H1 (cell line): ENCODE data around the gene CACNA1E. TPM values are rescaled to one million over a fixed set of nuclear protein-coding genes. Genes with fewer than 3 reads are reported as not detected.

Experiments used
- CTCF ChIA-PET: fragments of 300-600 bp; sonication (Branson Sonifier 250); formaldehyde crosslinking; loops from one replicate; lab custom pipeline; 2021; ENCODE audit not compliant: partially characterized antibody; lab: Charles Lee
- POLR2A ChIA-PET: fragments of 300-600 bp; sonication (Branson Sonifier 250); formaldehyde crosslinking; loops from one replicate; lab custom pipeline; 2021; ENCODE audit warnings: inconsistent platforms; ENCODE audit not compliant: partially characterized antibody; lab: Charles Lee
- DNase-seq, 2 experiments: peaks; one replicate each; pipeline versions ENCODE4 v3.0.0 to v3.0.0-alpha.2; 2010 to 2022; ENCODE audit warnings: low spot score in 2 of 2, low read depth in 1 of 2, mixed read lengths in 1 of 2
- FAIRE-seq: peaks from 2 replicates; lab custom pipeline; 2011; peaks lifted over from hg19 to GRCh38; lab: Jason Lieb, UNC
- H2AFZ ChIP-seq: 2 replicates; pipeline ENCODE4 v1.8.1; 2012; ENCODE audit warnings: low read length, inconsistent platforms
- H2AK5ac ChIP-seq: 2 replicates; pipeline ENCODE4 v1.6.1; 2013; ENCODE audit warnings: low read depth, low read length
- H2BK120ac ChIP-seq: replicated peaks from 2 replicates; pipeline ENCODE3; 2013; ENCODE audit warnings: low read depth, low read length, inconsistent platforms
- H2BK12ac ChIP-seq: 2 replicates; pipeline ENCODE4 v1.6.1; 2013; ENCODE audit warnings: low read depth, low read length
- H2BK15ac ChIP-seq: 2 replicates; pipeline ENCODE4 v1.6.1; 2013; ENCODE audit warnings: low read length
- H2BK20ac ChIP-seq: 2 replicates; pipeline ENCODE4 v1.6.1; 2013; ENCODE audit warnings: low read length
- H2BK5ac ChIP-seq: 2 replicates; pipeline ENCODE4 v1.6.1; 2013; ENCODE audit warnings: low read depth, low read length
- H3K14ac ChIP-seq: 2 replicates; pipeline ENCODE4 v1.6.1; 2013; ENCODE audit warnings: inconsistent platforms; ENCODE audit not compliant: insufficient read length
- H3K18ac ChIP-seq: 2 replicates; pipeline ENCODE4 v1.6.1; 2013; ENCODE audit warnings: low read length; ENCODE audit errors: extremely low read depth
- H3K23ac ChIP-seq: 2 replicates; pipeline ENCODE4 v1.6.1; 2013; ENCODE audit warnings: inconsistent platforms; ENCODE audit not compliant: insufficient read length
- H3K23me2 ChIP-seq: 2 replicates; pipeline ENCODE4 v1.6.1; 2013; ENCODE audit warnings: low read depth, low read length
- H3K27ac ChIP-seq: 2 replicates; pipeline ENCODE4 v1.6.1; 2011; ENCODE audit warnings: low read depth, low read length, inconsistent platforms
- H3K27me3 ChIP-seq, 4 experiments: replicated peaks in 1 of 4; 1 replicate in 1 of 4; 2 replicates in 3 of 4; pipeline versions ENCODE4 v1.6.1 to v1.8.1; 2011 to 2013; ENCODE audit warnings: low read length in 3 of 4, mild to moderate bottlenecking in 3 of 4, inconsistent platforms in 2 of 4, mixed read lengths in 2 of 4, moderate library complexity in 1 of 4; ENCODE audit not compliant: control insufficient read depth in 3 of 4, insufficient read depth in 3 of 4; ENCODE audit errors: extremely low read depth in 1 of 4
- H3K36me3 ChIP-seq, 4 experiments: 2 replicates each; pipeline versions ENCODE4 v1.6.1 to v1.8.1; 2011 to 2013; ENCODE audit warnings: mild to moderate bottlenecking in 4 of 4, low read length in 3 of 4, moderate library complexity in 2 of 4, control low read depth in 1 of 4, inconsistent platforms in 1 of 4; ENCODE audit not compliant: insufficient read depth in 4 of 4, control insufficient read depth in 2 of 4
- H3K4ac ChIP-seq: replicated peaks from 2 replicates; pipeline ENCODE3; 2013; ENCODE audit warnings: low read length, low read depth, mixed read lengths, inconsistent platforms; ENCODE audit not compliant: insufficient read length
- H3K4me1 ChIP-seq, 4 experiments: replicated peaks in 1 of 4; 1 replicate in 1 of 4; 2 replicates in 3 of 4; pipeline versions ENCODE4 v1.6.1 to v1.8.1; 2011 to 2013; ENCODE audit warnings: low read length in 3 of 4, inconsistent platforms in 2 of 4, mixed read lengths in 1 of 4; ENCODE audit not compliant: insufficient read depth in 4 of 4, control insufficient read depth in 3 of 4
- H3K4me2 ChIP-seq, 2 experiments: 2 replicates each; pipeline versions ENCODE4 v1.6.1 to v1.8.1; 2011 to 2013; ENCODE audit warnings: low read depth in 2 of 2, low read length in 2 of 2, control low read depth in 1 of 2, inconsistent platforms in 1 of 2, mild to moderate bottlenecking in 1 of 2; ENCODE audit not compliant: insufficient read depth in 1 of 2
- H3K4me3 ChIP-seq, 4 experiments: fragments of 200-600, 300-600 bp in 1 of 4; sonication (generic), shearing (Covaris generic), sonication (Bioruptor Twin) in 1 of 4; 2 replicates each; pipeline versions ENCODE4 v1.5.1 to v1.8.1; 2011 to 2016; ENCODE audit warnings: low read length in 4 of 4, low read depth in 3 of 4, control low read depth in 2 of 4, inconsistent platforms in 2 of 4, mild to moderate bottlenecking in 2 of 4, mixed read lengths in 1 of 4, moderate library complexity in 1 of 4; ENCODE audit not compliant: insufficient read depth in 2 of 4; ENCODE audit errors: extremely low read depth in 1 of 4
- H3K56ac ChIP-seq: replicated peaks from 2 replicates; pipeline ENCODE3; 2013; ENCODE audit warnings: low read depth, mild to moderate bottlenecking, mixed read lengths, low read length, inconsistent platforms; ENCODE audit not compliant: insufficient read length
- H3K79me1 ChIP-seq: 2 replicates; pipeline ENCODE4 v1.6.1; 2013; ENCODE audit warnings: low read depth, low read length, control low read depth
- H3K79me2 ChIP-seq, 2 experiments: 2 replicates each; pipeline versions ENCODE4 v1.6.1 to v1.8.1; 2012 to 2013; ENCODE audit warnings: low read length in 2 of 2, mild to moderate bottlenecking in 2 of 2, inconsistent platforms in 1 of 2; ENCODE audit not compliant: insufficient read depth in 2 of 2, control insufficient read depth in 1 of 2
- H3K9ac ChIP-seq, 4 experiments: replicated peaks in 1 of 4; 1 replicate in 1 of 4; 2 replicates in 3 of 4; pipeline versions ENCODE4 v1.6.1 to v1.8.1; 2011 to 2013; ENCODE audit warnings: low read depth in 3 of 4, low read length in 3 of 4, control low read depth in 2 of 4, mild to moderate bottlenecking in 2 of 4, moderate library complexity in 2 of 4, inconsistent platforms in 1 of 4; ENCODE audit errors: extremely low read depth in 1 of 4
- H3K9me3 ChIP-seq, 2 experiments: 2 replicates each; pipeline versions ENCODE4 v1.6.1 to v1.8.1; 2012 to 2013; ENCODE audit warnings: mild to moderate bottlenecking in 2 of 2, moderate library complexity in 2 of 2, control low read depth in 1 of 2, inconsistent platforms in 1 of 2, low read depth in 1 of 2, low read length in 1 of 2, mixed read lengths in 1 of 2; ENCODE audit not compliant: insufficient read depth in 2 of 2
- H4K20me1 ChIP-seq, 2 experiments: replicated peaks in 1 of 2; 2 replicates each; pipeline versions ENCODE3 to v1.8.1; 2011 to 2013; ENCODE audit warnings: inconsistent platforms in 2 of 2, low read length in 2 of 2, mild to moderate bottlenecking in 1 of 2; ENCODE audit not compliant: insufficient read depth in 2 of 2, control insufficient read depth in 1 of 2
- H4K5ac ChIP-seq: 2 replicates; pipeline ENCODE4 v1.6.1; 2013; ENCODE audit warnings: low read length, low read depth, mixed read lengths, inconsistent platforms; ENCODE audit not compliant: insufficient read length
- H4K8ac ChIP-seq: 2 replicates; pipeline ENCODE4 v1.8.0; 2013; ENCODE audit warnings: mild to moderate bottlenecking, moderate library complexity, low read length, inconsistent platforms; ENCODE audit not compliant: insufficient read depth; ENCODE audit errors: extremely low read depth
- H4K91ac ChIP-seq: replicated peaks from 2 replicates; pipeline ENCODE3; 2013; ENCODE audit warnings: low read length, mixed read lengths, inconsistent platforms; ENCODE audit not compliant: insufficient read length
- ASH2L ChIP-seq: fragments of 200-600, 300-600 bp; sonication (generic); IDR thresholded peaks from one replicate; pipeline ENCODE4 v1.7.1; 2017; ENCODE audit warnings: low read length
- CREB1 ChIP-seq: IDR thresholded peaks from 2 replicates; pipeline ENCODE4 v1.6.1; 2012; ENCODE audit warnings: inconsistent platforms
- EZH2 ChIP-seq: fragments of 200-600 bp; sonication (generic); IDR thresholded peaks from 2 replicates; pipeline ENCODE4 v1.7.1; 2012; ENCODE audit warnings: low read depth, mild to moderate bottlenecking, moderate library complexity, low read length, inconsistent platforms; ENCODE audit not compliant: severe bottlenecking
- GABPA ChIP-seq: IDR thresholded peaks from 2 replicates; pipeline ENCODE4 v1.6.1; 2011; ENCODE audit warnings: mild to moderate bottlenecking, low read length, moderate library complexity, borderline replicate concordance; ENCODE audit not compliant: insufficient read depth
- HDAC6 ChIP-seq: IDR thresholded peaks from one replicate; pipeline ENCODE4 v1.7.1; 2012; ENCODE audit warnings: low read depth, mild to moderate bottlenecking, inconsistent platforms, low read length, moderate library complexity
- KDM5A ChIP-seq: fragments of 200-600 bp; IDR thresholded peaks from 2 replicates; pipeline ENCODE4 v1.7.1; 2012; ENCODE audit warnings: mild to moderate bottlenecking, low read length, inconsistent platforms, mixed read lengths
- NANOG ChIP-seq: IDR thresholded peaks from 2 replicates; pipeline ENCODE4 v1.6.1; 2011; ENCODE audit warnings: low read length, low read depth, mild to moderate bottlenecking, inconsistent platforms; ENCODE audit not compliant: insufficient read depth, poor library complexity, severe bottlenecking
- POLR2A ChIP-seq, 2 experiments: IDR thresholded peaks; 1 replicate in 1 of 2; 2 replicates in 1 of 2; pipeline ENCODE4 v1.6.1; 2011; ENCODE audit warnings: low read depth in 2 of 2, low read length in 2 of 2, mild to moderate bottlenecking in 2 of 2; ENCODE audit errors: control extremely low read depth in 1 of 2
- WGBS, 2 experiments: shearing (Covaris generic) in 1 of 2; methylation state at CpG; one replicate each; pipeline versions ENCODE4 v1.1.6 to v1.1.7; 2013 to 2015; ENCODE audit warnings: low lambda C conversion rate in 2 of 2, mixed read lengths in 2 of 2, inconsistent platforms in 1 of 2, low coverage in 1 of 2, missing lambda C conversion rate in 1 of 2; ENCODE audit not compliant: insufficient replicate concordance in 2 of 2, insufficient coverage in 1 of 2, insufficient read length in 1 of 2; ENCODE audit errors: extremely low coverage in 1 of 2, missing lambda C conversion rate in 1 of 2; 5-methylcytosine and 5-hydroxymethylcytosine counted together
- polyA plus RNA-seq, 7 experiments: library from polyadenylated mRNA; depleted of rRNA in 3 of 7; stranded (reverse) in 5 of 7; unstranded in 2 of 7; fragments of >200 nt in 5 of 7; fragments of 200-250 nt in 2 of 7; gene quantifications; 1 replicate in 5 of 7; 2 replicates in 1 of 7; 4 replicates in 1 of 7; pipeline versions ENCODE4 v1.2.1 to v1.2.3, GENCODE V29; 2011 to 2013; ENCODE audit warnings: missing spikeins in 2 of 7, mixed read lengths in 2 of 7
- total RNA-seq: library from RNA; stranded (reverse); fragmentation: NEBNext Ultra II Directional; extraction: Animal tissue kit (Norgen Biotek cat#: 25700); gene quantifications from 2 replicates; pipeline ENCODE4 v1.2.1, GENCODE V29; 2021
- TF ChIP-seq, protein P1 (sequence below): IDR thresholded peaks from 2 replicates; pipeline ENCODE4 v1.6.1; 2011; ENCODE audit warnings: low read depth, mild to moderate bottlenecking, low read length; ENCODE audit not compliant: insufficient read depth

CACNA1E gene
- total and polyA plus RNA-seq, 2 of the 8 experiments (the other 6 are each of a cell fraction or from before 2014, with no cell fraction given), result 0.98 to 1.3 TPM

GRCh38 chr1:181846001-181846645 lies 362.8 kb downstream of the CACNA1E start:
- H2BK12ac ChIP-seq, result no peak overlapping the region
- no peak overlapping the region for H2AFZ ChIP-seq
- H4K20me1 ChIP-seq, result no peaks in the 10 kb centered on the region
- no peak overlapping the region for H3K56ac ChIP-seq
- no peak overlapping the region for H3K14ac ChIP-seq
- H3K36me3 ChIP-seq, result no peaks in the 10 kb centered on the region
- no peak overlapping the region for H2BK15ac ChIP-seq
- CTCF ChIA-PET, result no interaction called here
- no peaks in the 10 kb centered on the region for H3K27me3 ChIP-seq
- H4K8ac ChIP-seq, result no peak overlapping the region
- no peak overlapping the region for H3K4ac ChIP-seq
- no peak overlapping the region for H3K4me2 ChIP-seq
- H3K23ac ChIP-seq, result no peak overlapping the region
- FAIRE-seq, result no peak
- H3K9ac ChIP-seq, result no peak overlapping the region
- no peaks in the 10 kb centered on the region for H3K23me2 ChIP-seq
- no peak overlapping the region for H2BK120ac ChIP-seq
- no peak overlapping the region for H3K4me3 ChIP-seq
- TF ChIP-seq KDM5A, result no peak
- no peak for TF ChIP-seq EZH2
- TF ChIP-seq, protein P1, sequence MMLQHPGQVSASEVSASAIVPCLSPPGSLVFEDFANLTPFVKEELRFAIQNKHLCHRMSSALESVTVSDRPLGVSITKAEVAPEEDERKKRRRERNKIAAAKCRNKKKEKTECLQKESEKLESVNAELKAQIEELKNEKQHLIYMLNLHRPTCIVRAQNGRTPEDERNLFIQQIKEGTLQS, result no peak
- no peak for TF ChIP-seq POLR2A (IDR thresholded peaks at IDR 0.05; ENCODE audit: control extremely low read depth in 1 of 2, low read depth in 2 of 2, low read length in 2 of 2)
- no peak for TF ChIP-seq HDAC6
- TF ChIP-seq NANOG, result no peak
- no peak for TF ChIP-seq GABPA
- no peak for TF ChIP-seq CREB1
- no peak for TF ChIP-seq ASH2L
- TF ChIP-seq, all 59 proteins: peak for 0
- Histone ChIP-seq H4K5ac (no peak overlapping the region), H3K9me3 (no peaks in the 10 kb centered on the region), H3K4me1 (no peaks in the 10 kb centered on the region), H3K79me1 (no peaks in the 10 kb centered on the region), H4K91ac (no peak overlapping the region), H2BK5ac (no peak overlapping the region), H2AK5ac (no peak overlapping the region), H3K27ac (no peak overlapping the region), H2BK20ac (no peak overlapping the region), H3K79me2 (no peaks in the 10 kb centered on the region), H3K18ac (no peak overlapping the region)
- no peak for DNase-seq
- POLR2A ChIA-PET, result no interaction called here
- WGBS, 2 experiments, result 94% methylated on average over 5 of the region's 5 CpGs; no CpG with 5 or more reads in 1 of the 2 experiments
